HEK293 (cell line): Measurements from ENCODE around the gene CELF6.

Source experiments
- CTCF ChIP-seq: fragments of 450-650 bp; formaldehyde crosslinking; IDR thresholded peaks from 2 replicates; pipeline ENCODE4 v1.5.1; 2016; ENCODE audit warnings: missing biosample characterization, missing genetic modification characterization
- PATZ1 ChIP-seq: fragments of 450-650 bp; formaldehyde crosslinking; IDR thresholded peaks from 2 replicates; pipeline ENCODE4 v1.5.1; 2016; ENCODE audit warnings: missing biosample characterization, missing genetic modification characterization
- TCF7L2 ChIP-seq: IDR thresholded peaks from 2 replicates; pipeline ENCODE4 v1.6.1; 2011; ENCODE audit warnings: low read depth, mild to moderate bottlenecking, inconsistent platforms, low read length, moderate library complexity, borderline replicate concordance
- ZBTB49 ChIP-seq: fragments of 450-650 bp; formaldehyde crosslinking; IDR thresholded peaks from 2 replicates; pipeline ENCODE4 v1.5.1; 2016; ENCODE audit warnings: missing biosample characterization, missing genetic modification characterization, low read depth
- ZIC2 ChIP-seq: fragments of 450-650 bp; formaldehyde crosslinking; IDR thresholded peaks from 2 replicates; pipeline ENCODE4 v1.5.1; 2016; ENCODE audit warnings: missing biosample characterization, missing genetic modification characterization
- ZNF146 ChIP-seq: fragments of 450-650 bp; formaldehyde crosslinking; IDR thresholded peaks from 2 replicates; pipeline ENCODE4 v1.5.1; 2016; ENCODE audit warnings: missing biosample characterization, missing genetic modification characterization
- ZNF169 ChIP-seq: fragments of 450-650 bp; formaldehyde crosslinking; IDR thresholded peaks from 2 replicates; pipeline ENCODE4 v1.5.1; 2016; ENCODE audit warnings: missing biosample characterization, missing genetic modification characterization
- ZNF510 ChIP-seq: fragments of 450-650 bp; formaldehyde crosslinking; IDR thresholded peaks from 2 replicates; pipeline ENCODE4 v1.5.1; 2018; ENCODE audit warnings: mild to moderate bottlenecking, missing genetic modification characterization, missing biosample characterization; ENCODE audit not compliant: insufficient replicate concordance
- ZNF670 ChIP-seq: fragments of 450-650 bp; formaldehyde crosslinking; IDR thresholded peaks from 2 replicates; pipeline ENCODE4 v1.5.1; 2016; ENCODE audit warnings: missing biosample characterization, missing genetic modification characterization, low read depth
- ZNF777 ChIP-seq: fragments of 450-650 bp; formaldehyde crosslinking; IDR thresholded peaks from 2 replicates; pipeline ENCODE4 v1.5.1; 2017; ENCODE audit warnings: missing biosample characterization, missing genetic modification characterization, borderline replicate concordance
- ZSCAN18 ChIP-seq: fragments of 450-650 bp; formaldehyde crosslinking; IDR thresholded peaks from 2 replicates; pipeline ENCODE4 v1.5.1; 2016; ENCODE audit warnings: missing biosample characterization, missing genetic modification characterization
- TF ChIP-seq, protein P1 (sequence below): fragments of 450-650 bp; formaldehyde crosslinking; IDR thresholded peaks from 2 replicates; pipeline ENCODE4 v1.5.1; 2016; ENCODE audit warnings: missing biosample characterization, missing genetic modification characterization

DNA sequence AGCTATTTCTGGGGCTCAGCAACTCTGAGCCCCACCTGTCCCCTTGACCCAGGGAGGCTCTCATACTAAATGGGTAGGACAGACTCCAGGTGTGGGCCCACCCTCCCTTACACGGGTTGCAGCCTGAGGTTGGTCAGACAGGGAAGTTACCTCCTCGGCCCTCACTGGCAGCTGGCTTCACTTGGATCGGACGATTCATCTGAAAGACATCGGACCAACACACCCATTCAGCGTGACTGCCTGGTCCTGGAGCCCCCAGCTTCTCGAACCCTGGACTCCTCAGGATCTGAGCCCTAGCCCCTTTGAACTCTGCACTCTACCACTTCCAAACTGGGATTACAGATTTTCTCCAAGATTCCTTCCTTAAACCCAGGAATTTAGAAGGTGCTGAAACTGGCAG lies 15.4 kb downstream of the CELF6 start:
- TF ChIP-seq CTCF = no peak
- TF ChIP-seq ZIC2 = no peak
- no peak for TF ChIP-seq ZNF146 (tag by site-specific recombination)
- TF ChIP-seq TCF7L2 = no peak
- no peak for TF ChIP-seq ZSCAN18 (tag by site-specific recombination)
- TF ChIP-seq ZNF510 (tag by site-specific recombination) = no peak
- TF ChIP-seq, protein P1, sequence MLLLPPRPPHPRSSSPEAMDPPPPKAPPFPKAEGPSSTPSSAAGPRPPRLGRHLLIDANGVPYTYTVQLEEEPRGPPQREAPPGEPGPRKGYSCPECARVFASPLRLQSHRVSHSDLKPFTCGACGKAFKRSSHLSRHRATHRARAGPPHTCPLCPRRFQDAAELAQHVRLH (tag by site-specific recombination) = no peak
- TF ChIP-seq ZBTB49 = no peak
- TF ChIP-seq ZNF777 = no peak
- no peak for TF ChIP-seq ZNF670 (tag by site-specific recombination)
- no peak for TF ChIP-seq PATZ1 (tag by site-specific recombination)
- TF ChIP-seq ZNF169 = no peak
